Hippocampal formation (tissue), 2 donors: ENCODE results near the gene TENM4.
A peak's percentile ranks its signal among the peaks of the same experiment; 100 is the strongest.

Source experiments
- DNase-seq, 2 donors: peaks; one replicate each; lab custom pipeline; 2025; lab: John Stamatoyannopoulos, UW

TENM4 gene

DNA sequence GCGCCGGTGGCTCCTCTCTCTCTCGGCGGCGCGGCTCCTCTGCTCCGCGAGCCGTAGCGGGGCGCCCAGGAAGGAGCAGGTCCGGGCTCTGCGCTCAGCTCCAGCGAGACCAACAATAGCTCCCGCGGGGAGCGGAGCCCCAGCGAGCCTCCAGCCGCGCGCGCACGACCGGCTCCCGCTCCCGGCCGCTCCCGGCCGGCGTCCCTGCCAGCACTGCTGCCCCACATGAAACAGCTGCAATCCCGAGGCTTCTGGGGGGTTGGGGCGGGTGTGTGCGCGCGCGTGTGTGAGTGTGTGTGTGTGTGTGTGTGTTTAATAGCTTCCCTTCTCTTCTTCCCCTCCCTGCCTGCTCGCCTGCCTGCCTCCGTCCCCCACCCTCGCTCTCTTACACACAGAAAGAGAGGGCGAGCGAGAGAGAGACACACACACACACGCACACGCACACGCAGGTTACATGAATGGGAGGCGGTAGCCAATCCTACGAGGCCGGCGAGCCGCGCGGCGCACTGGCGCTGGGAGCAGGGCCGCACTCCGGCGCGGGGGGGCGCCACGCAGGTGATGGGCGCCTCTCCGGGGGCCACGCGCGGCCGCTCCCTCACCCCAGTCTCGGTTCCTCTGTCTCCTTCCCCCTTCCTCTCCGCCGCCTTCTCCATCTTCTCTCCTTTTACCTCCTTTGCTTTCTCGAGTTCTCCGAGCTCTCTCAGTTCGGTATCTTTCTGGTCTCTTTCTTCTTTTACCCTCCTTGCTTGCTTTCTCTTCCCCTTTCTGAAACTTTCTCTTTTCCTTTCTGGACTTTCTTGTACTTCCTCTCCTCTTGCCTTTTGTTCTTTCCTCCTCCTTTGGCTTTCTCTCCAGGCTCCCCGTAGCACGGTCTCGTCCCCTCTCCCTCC, at the start of gene TENM4:
TSS of gene TENM4 (minus strand) at position 460 of the 890 bp plus-strand sequence. CDS start 371,086 bp downstream, outside the sequence.
- peak; percentile 64 to 80 for DNase-seq

DNA sequence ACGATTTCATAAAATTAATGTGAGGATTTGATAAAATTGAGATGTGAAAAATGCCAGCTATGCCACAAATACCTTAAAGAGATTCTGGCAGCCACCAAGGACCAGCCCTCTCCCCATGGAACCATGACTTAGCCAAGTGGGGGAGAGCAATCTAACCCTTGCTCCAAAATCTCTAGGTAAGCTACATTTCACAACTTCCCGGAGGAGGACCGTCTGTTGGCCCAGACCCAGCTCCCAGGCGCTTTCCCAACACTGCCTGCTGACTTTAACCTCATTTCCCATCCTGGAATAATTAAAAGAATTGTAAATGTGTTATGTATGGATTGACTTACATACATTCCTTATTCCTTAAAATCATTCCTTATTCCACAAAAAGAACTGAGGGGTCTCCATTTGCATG, 47.5 kb upstream of the TENM4 start:
- no peak for DNase-seq

DNA sequence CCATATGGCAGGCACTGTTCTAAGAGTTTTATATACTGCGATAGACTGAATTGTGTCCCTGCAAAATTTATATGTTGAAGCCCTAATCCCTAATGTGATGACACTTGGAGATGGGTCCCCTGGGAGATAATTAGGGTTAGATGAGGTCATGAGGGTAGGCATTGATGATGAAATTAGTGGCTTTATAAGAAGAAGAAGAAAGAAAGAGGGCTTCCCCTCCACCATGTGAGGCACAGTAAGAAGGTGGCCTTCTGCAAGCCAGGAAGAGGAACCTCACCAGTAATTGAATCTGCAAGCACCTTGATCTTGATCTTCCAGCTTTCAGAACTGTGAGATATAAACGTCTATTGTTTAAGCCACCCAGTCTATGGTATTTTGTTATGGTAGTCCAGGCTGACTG, 46.6 kb upstream of the TENM4 start:
- DNase-seq = no peak

DNA sequence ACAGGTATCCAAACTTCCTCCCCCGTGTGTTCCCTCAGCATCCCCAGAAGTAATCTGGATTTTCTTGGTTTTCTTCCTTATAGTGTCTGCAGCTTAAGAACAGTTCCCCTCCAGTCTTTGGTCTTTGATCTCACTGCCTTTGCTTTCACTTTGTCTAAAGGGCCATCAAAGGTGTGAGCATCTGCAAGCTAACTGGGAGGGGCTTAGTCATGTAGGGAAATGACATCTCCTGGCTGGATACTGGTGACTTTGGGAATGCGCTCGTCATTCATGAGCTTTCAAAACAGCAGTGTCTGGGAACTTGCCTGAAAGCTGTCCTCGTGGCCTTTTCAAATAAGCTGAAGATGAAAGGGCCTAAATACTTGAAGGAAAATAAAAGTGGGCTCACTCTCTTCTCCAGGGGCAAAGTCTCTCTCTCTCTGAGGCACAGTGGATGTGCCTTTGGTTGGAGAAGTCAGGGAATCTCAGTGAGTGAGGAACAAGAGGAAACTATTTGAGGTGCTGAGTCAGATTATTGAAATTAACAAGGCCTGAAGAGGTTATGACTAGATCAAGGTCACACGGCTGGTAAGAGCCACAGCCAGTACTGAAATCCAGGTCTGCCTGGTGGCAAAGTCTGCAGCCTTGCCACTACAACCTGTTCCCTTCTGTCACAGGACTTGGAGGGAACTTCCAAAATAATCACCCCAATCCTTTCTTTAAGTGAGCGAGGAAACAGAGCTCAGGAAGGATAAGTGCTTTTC, 45.6 kb upstream of the TENM4 start:
- no peak for DNase-seq

DNA sequence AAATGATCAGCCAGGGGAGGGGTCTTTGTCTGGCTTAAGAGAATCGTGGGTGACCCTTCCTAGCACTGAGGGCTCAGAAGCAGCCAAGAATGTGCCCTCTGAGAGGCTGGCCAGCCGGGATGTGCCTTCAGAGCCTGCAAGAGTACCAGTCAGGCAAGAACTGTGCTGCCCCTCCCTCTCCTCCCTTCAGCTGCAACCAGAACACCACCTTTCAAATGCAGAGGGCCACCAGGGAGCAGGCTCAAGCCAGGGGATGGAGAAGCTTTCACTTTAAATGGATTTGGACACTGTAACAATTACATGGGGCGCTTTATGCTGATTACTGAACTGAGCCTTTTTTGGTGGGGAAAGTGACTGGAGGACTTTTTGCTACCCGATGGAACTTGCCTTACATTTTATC, 44.9 kb upstream of the TENM4 start:
- DNase-seq = no peak

DNA sequence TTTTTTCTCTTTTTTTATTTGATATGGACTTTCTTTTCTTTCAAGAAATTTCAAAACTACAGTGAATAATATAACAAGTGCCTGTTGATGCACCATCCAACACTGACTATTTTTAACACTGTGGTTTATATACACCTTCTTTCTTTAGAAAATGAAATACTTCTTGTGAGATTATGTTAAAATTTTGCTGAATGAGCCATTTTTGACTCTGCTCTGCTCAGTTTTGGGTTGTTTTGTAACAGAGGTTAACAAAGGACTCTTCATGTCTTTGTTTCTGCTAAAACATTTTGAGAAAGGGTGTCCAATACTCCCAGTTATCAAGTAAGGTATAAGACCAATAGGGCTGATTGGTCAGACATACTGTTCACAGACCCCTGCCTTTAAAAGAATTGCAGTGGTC, 44.0 kb upstream of the TENM4 start:
- no peak for DNase-seq

DNA sequence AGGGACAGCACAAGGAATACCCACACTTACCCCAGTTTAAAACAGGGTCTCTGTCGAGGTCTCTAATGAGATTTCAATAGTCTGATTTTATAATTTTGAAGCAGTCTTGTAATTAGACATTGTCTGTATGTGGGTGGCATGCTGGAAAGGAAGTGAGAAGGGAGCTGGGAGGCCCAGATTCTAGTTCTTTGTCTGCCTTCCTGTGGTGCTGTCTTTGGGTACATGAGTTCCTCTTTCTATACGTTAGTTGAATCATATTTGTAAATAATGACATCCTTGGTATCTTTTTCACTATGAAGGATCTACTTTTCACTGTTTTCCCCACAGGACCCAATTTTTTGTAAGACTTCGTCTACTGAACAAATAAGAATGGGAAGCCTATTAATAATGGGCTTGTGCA, 42.0 kb upstream of the TENM4 start:
- peak in 1 of 2 donors; percentile 1 for DNase-seq

DNA sequence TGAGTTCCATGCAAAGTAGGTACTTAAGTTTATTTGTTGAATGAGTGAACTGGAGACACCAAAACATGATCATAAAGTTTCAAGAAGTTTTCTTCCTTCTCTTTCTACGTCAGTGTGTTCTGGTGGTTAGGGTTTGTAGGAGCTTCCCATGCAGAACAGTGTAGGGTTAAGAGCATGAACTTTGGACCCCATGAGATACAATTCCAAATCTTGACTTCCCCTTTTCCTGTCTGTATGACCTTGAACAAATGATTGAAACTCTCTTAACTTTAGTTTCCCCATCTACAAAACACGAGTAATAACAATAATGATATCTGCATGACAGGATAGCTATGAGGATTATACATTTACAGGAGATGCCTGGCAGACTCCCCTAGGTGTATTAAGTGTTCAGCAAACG, 41.0 kb upstream of the TENM4 start:
- DNase-seq = no peak

DNA sequence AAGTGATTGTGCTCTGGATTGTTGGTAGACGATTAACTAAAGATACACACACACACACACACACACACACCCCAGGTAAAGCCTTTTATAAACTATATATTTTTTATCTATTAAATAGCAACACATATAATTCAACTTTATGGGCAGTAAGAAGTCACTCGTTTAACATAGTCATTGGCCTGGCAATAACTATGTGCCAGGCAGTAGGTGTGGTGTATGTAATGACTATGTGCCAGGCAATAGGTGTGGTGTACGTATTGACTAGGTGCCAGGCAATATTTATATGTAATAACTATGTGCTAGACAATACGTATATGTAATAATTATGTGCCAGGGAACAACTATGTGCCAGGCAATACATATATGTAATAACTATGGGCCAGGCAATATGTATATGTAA, 40.0 kb upstream of the TENM4 start:
- no peak for DNase-seq

DNA sequence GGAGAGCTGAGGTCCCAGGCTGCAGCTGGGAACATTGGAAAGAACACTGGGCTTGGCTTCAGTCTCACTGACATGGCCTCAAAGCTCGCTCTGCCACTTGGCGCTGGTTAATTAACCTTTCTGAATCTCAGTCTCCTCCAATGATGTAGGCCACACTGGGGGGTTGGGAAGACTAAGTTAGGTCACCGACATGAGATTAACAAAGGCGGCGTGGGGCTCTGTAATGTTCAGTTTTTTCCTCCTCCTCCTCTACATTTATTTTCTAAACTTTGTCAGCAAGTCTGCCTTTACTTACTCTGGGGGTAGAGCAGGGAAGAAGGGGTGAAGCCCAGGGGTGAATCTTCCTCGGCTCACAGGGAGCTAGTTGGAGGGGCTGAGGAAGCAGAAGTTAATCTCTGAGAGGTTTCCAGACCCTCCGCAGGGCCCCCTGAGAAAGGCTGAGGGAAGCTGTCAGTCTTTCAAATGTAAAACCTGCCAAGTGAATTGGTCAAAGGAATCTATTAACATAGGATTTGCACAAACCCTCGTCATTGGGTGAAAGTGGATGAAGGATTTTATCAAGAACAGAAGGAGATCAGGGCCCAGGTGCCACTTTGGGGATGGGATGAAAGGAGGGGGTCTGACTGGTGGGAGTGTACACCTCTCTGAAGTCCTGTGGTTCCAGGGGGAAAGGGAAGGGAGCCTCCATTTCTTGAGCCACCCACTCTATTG, 32.1 kb upstream of the TENM4 start:
- DNase-seq = no peak

DNA sequence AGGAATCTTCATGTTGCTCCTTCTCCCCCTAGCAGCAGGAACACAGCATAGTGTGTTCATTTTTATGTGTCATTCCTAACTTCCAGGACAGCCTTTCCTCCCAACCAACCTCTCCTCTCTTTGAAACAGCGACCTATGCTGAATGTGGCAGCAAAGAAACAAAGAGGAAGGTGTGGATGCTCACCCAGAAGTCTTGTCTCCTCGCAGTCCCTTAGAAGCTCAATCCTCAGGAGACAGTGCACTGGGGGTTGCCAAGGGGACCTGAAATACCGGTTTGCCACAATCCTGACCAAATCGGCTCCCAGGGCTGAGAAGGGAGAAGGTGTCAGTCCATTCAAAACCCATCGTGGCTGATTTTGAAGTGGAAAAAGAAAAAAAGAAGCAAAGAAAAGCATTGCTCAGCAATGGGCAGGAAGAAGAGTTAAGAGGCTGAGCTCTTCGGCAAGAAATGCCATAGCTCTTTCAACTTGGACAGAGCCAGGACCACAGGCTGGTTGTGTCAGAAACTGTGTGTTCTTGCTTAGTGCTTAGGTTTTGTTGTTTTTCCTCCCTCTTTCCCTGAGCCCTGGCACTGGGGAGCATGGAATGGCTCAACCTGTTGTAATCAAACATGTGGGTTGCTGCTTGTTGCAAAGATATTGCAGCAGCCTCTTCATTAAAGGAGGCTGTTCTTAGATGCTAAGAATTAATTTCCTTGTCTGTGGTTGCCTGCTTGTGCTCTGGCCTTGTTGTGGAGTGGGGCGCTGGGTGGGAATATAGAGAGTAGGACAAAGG, 30.4 kb upstream of the TENM4 start:
- no peak for DNase-seq

DNA sequence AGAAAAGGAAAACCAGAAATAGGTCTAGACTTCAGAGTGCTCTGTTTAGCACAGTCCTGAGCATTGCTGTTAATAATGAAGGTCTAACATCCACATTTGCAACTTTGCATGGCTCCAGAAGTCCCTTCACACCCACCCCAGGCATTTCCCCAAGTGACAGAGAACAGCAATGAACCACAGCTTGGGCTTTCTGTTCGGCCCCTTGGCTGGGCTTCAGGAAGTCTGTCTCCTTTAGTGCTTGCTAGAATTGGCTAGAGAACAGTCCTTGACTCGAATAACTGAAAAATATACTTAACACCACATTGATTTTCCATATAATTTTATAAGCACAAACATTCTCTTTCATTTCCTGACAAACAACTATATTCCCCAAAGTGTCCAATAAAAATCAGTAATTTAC, 29.3 kb upstream of the TENM4 start:
- no peak for DNase-seq

DNA sequence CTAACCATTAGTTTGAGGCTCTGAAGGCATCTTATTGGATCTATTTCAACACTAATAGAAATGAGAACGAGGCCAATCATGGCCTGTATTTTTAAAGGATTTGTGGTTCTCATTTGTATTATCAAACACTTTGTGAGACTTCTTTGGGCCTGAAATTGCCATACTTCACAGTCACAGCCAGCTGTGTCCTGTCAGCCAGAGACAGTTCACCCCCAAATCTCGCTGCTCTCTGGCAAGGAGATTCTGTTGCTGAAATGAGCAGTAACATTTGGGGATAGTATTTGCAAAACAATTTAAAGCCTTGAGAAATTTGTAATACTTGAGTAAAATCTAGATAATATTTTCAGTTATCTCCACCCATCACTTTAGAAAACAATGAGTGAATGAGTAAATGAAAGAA, 26.9 kb upstream of the TENM4 start:
- DNase-seq = no peak

DNA sequence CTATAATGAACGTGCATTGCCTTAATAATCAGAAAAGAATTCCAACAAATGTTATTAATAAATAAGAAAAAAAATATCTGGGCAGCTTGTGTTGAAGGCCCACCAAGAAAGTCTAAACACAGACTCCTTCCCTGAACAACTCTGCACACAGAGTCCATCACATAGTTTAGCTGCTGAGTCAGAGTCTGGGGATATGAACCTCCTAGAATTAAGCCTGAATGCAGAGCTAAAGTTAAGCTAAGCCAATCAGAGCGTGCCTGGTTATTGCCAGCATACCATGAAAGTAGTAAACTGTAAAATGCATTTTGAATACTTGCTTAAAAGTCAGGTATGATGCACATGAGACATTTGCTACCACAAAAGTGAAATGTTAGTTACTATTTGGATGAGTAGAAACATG, 25.6 kb upstream of the TENM4 start:
- DNase-seq = no peak

DNA sequence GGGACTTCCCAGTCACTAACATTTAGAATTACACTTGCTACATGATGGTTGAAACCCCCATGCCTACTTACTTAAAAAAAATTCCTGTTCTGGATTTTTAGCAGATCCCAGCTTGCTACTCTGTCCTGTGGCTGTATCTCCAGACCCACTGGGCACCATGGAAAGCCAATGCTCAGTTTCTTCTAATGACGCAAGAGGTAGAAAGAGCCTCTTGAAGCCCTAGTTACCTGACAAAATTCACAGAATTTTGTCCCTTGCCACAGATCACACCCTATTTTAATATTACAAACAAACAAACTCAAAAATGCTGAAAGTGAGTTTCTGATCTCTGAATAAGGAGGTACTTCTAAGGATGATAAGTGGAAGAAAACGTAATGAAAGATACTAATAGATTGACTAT, 24.3 kb upstream of the TENM4 start:
- DNase-seq = no peak

DNA sequence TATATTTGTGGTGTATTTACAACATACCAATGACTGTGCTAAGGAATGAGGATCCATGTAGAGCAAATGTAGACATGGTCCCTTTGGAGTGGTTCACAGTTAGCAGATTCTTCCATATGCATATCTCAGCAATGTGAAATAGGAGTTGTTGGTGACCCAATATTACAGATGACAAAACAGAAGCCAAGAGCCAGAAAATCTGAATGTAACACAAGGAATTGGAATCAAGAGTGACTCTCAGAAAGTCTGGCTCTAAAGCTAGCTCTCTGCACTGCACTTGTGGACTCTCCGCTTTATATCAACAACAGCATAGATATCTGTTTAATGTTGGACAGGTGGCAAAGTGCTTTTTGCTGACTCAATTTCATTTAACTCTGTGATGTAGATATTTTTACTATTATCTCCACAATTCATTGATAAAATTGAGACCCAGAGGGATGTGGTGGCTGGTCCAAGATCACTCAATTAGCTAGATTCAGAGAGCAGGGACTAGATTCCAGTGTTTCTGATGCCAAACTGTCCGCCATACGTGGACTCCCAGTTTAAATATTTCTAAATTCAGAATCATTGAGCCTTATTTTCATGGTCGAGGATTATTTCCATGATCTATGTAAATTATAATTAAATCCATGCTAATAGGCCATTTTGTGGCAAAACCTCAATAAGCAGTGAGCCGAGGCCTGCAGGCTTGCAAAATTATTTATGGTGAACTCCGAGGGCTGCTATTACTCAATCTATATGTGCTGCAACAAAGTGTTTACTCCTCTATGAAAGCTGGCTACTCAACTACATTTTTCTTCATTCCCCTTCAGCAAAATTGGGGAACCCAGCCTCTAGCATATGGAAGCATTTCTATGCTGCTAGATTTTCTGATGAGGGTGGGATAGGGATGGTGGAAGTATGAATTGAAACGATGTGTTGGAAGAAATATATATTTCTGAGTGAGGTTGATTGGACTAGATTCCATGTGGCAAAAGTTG, 21.1 kb upstream of the TENM4 start:
- DNase-seq = no peak

DNA sequence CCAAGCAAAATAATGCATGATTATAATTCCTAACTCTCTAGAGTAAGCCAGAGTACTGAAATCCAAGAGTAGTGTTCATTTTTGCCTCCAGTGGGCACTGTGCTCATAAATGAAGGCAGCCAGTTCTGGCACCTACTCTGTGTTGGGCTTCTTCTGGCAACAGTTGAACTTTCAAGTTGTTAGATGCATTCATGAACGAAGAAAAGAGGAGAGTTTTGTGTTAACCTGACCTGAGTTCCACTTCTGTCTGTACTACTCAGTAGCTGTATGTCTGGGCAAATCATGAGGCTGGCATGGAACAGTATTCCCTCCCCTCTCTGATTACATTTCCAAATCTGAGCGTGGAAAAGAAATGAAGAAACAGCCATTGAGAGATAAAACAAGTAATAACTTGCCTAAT, 20.3 kb upstream of the TENM4 start:
- DNase-seq = peak; percentile 2 to 25

DNA sequence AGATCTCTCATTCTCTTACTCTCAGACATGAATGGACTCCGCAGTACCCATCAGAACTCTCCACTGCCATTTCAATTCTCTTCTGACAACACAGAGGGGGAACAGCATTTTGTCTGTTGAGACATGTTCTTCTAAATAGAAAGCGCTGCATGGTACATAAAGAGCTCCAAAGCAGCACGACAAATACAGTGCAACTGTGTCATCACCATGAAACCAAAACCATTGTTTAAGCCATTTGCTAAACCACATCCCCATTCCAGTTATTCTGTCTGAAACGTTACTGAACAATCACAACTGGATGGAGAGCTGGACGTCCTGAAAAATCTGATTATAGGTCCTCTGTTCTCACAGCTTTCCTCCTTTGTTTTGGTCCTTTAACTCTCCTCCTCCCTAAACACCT, 17.9 kb upstream of the TENM4 start:
- DNase-seq = no peak

DNA sequence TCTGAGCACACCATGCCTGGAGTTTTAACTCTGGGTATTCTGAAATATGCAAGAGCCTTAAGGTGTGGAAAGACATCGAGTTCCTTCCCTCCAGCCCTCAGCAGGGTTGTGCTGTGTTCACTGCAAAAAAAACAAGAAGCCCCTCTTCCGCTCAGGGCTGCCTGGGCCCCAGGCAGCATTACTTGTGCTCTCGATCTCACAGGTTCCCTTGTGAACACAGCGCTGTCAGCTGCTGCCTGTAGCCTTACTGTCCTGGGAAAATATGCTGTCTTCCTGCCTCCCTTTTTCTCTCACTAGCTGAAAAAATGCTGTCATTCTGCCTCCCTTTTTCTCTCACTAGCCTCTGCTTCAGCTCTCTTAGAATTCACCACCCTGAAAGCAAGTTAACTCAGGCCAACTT, 15.7 kb upstream of the TENM4 start:
- DNase-seq = no peak

DNA sequence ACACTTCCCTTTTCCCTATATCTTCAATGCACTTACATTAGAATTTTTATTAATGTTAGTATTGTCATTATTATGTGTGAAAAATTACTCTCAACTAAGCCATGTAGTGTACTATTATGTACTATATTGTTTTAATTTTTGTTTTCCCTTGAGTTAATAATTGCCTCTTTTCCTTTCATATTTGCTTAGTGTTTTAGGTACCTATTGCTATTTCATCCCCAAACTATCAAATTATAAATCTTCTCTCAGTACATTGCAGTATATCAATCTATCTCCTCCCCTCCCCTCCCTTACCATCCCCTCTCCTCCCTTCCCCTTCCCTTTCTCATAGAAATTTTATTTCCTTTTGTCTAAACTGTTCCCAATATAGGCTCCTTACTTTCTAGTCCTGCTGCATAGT, 12.8 kb upstream of the TENM4 start:
- no peak for DNase-seq

DNA sequence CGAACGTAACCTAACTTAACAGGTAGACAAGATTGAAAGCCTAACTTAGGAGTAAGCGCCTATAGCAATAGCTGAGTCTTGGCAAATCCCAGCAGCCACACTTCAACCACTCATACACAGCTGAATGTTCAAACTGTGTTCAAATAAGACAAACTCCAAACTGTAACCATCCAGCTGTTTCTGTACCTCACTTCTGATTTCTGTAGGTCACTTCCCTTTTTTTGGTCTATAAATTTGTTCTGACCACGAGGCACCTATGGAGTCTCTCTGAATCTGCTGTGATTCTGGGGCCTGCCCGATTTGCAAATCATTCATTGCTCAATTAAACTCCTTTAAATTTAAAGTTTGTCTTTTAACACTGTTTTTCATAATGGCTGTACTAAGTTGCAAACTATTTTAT, 8.2 kb upstream of the TENM4 start:
- DNase-seq = no peak
